GM12878 (cell line): Measurements from ENCODE around the gene SYNPO2L.

Source experiments
- CHD4 ChIP-seq: fragments of 200-600 bp; sonication (generic); IDR thresholded peaks from 2 replicates; pipeline ENCODE4 v1.6.1; 2016; ENCODE audit warnings: mild to moderate bottlenecking
- CTCF ChIP-seq, 3 experiments: IDR thresholded peaks in 2 of 3; conservative IDR thresholded peaks in 1 of 3; 2 replicates each; pipeline ENCODE4 v1.5.1; 2011; ENCODE audit warnings: low read depth in 3 of 3, low read length in 3 of 3, mild to moderate bottlenecking in 3 of 3, control low read depth in 2 of 3, moderate library complexity in 2 of 3, inconsistent platforms in 1 of 3, mixed read lengths in 1 of 3; ENCODE audit not compliant: control insufficient read depth in 2 of 3, insufficient read depth in 1 of 3; ENCODE audit errors: extremely low read depth in 1 of 3
- EZH2 ChIP-seq: IDR thresholded peaks from 2 replicates; pipeline ENCODE4 v1.6.1; 2012; ENCODE audit warnings: low read depth, mild to moderate bottlenecking, control low read depth, inconsistent platforms, low read length, borderline replicate concordance; ENCODE audit not compliant: control insufficient read depth
- MEF2A ChIP-seq: IDR thresholded peaks from 2 replicates; pipeline ENCODE4 v1.6.1; 2011; ENCODE audit warnings: low read depth, mild to moderate bottlenecking, low read length, moderate library complexity; ENCODE audit not compliant: insufficient read depth
- MTA3 ChIP-seq: IDR thresholded peaks from 2 replicates; pipeline ENCODE4 v1.6.1; 2012; ENCODE audit warnings: low read length, inconsistent platforms, borderline replicate concordance
- SKIL ChIP-seq: fragments of 450-650 bp; IDR thresholded peaks from 2 replicates; pipeline ENCODE4 v1.6.1; 2017; ENCODE audit warnings: mild to moderate bottlenecking, low read depth, inconsistent platforms; ENCODE audit not compliant: poor library complexity, severe bottlenecking
- SP1 ChIP-seq: IDR thresholded peaks from one replicate; pipeline ENCODE4 v1.6.1; 2011; ENCODE audit warnings: low read depth, low read length
- USF2 ChIP-seq: IDR thresholded peaks from 2 replicates; pipeline ENCODE4 v1.6.1; 2011; ENCODE audit warnings: low read depth, low read length, improper control_type of control experiment, borderline replicate concordance
- ZBTB11 ChIP-seq: fragments of 450-650 bp; formaldehyde crosslinking; IDR thresholded peaks from 2 replicates; pipeline ENCODE4 v1.5.0; 2022; ENCODE audit warnings: mild to moderate bottlenecking, missing genetic modification characterization
- ZZZ3 ChIP-seq: IDR thresholded peaks from 2 replicates; pipeline ENCODE4 v1.6.1; 2011; ENCODE audit warnings: low read depth; ENCODE audit not compliant: control insufficient read depth, insufficient read length

GRCh38 chr10:73650537-73651331 lies 5.1 kb downstream of the SYNPO2L start:
- TF ChIP-seq EZH2 = no peak
- no peak for TF ChIP-seq ZBTB11 (CRISPR knock-in tag)
- TF ChIP-seq MTA3 = no peak
- TF ChIP-seq SP1 = no peak
- no peak for TF ChIP-seq ZZZ3
- TF ChIP-seq MEF2A = peak; percentile 85
- TF ChIP-seq SKIL = no peak
- no peak for TF ChIP-seq CHD4
- no peak for TF ChIP-seq CTCF (IDR thresholded peaks at IDR 0.05 in 2 of 3, conservative IDR thresholded peaks at IDR 0.05 in 1 of 3; ENCODE audit: control insufficient read depth in 2 of 3, extremely low read depth in 1 of 3, insufficient read depth in 1 of 3, low read depth in 3 of 3, low read length in 3 of 3)
- TF ChIP-seq USF2 = peak; percentile 26; the same call in 1 of the 2 replicates
